CD4-positive, alpha-beta T cell treated with Interleukin-15 for 4 hours (primary cell): ENCODE results near the gene CTBP2.

ENCODE experiments used
- DNase-seq: peaks from one replicate; pipeline ENCODE4 v3.0.0-alpha.2; 2020; ENCODE audit warnings: low spot score

Gene CTBP2

DNA sequence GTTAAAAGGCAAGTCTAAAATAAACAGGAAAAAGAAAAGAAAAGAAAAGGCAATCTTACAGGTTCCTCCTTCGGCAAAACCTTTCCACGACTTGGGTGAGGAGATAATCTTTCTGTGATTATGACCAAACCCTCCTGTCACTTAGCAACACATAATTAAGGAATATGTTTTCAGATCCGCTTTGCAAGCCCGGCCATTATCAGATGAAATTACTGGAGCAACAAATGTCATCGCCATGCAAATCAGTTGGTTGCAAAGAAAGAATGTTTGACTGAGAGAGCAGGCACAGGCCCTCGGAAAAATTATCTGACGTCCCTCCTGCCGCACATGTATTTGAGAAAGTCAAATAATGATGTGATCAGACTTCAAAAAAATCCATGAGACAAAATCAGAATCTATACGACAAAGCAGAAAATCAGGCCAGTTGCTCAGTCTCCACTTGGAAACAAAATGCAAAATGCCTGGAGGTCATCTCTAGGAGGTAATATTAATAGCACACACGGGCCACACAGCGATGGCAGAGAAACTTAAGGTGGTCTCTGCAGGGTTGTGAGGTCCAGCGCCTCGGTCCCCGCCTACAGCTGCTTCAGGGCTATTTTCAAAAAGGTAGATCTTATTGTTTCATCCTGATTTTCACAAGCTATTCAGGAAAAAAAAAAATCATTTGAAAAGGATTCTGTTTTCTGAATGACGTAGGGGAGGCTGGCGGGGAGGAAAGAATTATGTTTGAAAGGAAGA, 135.7 kb downstream of the CTBP2 start:
- DNase-seq, result no peak

DNA sequence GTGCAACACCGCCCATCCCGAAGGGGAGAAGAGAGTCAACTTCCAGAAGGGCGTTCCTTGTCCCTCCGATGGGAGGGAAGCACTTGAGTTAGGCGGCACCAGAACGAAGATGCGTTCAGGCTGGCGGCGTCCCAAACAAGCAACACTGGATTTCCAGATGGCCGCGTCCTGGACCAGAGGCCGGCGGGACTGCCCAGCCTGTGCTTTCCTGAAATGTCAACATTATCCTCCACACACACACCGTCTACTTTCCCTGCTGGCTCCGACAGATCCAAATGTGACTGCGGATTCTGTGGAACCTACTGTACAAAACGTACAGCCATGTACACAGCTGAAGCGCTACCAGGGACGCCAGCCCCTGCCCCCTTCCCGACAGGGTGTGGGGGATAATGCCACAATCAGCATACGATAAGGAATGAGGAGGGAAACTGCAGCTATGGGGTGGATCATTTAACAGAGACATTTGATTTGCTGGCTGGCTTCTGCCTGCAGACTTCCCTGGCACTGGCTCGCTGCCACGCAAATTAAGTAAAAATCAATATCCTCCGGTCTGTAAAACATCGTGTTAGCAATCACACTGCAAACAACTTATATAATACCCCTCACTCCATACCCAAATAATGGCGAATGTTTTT, 136.4 kb downstream of the CTBP2 start:
- no peak for DNase-seq

DNA sequence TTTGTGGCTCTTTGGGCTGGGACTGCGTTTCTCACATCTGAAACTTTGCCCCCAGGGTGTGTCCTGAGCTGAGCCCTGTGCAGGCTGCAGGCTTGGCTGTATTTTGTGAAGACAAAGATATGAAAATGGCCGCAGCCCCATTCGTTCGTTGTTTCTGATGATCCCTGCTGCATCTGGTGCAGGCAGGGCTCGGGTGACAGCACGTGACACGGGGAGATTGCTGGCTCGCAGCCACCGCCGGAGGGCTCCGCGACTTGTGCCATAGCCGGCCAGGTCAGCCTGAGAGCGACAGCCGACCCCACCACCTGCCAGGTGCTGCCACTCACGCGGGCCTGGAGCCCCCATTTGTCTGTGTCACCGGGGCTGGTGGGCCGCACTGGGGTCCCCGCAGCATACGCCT, 137.1 kb downstream of the CTBP2 start:
- DNase-seq, result no peak

DNA sequence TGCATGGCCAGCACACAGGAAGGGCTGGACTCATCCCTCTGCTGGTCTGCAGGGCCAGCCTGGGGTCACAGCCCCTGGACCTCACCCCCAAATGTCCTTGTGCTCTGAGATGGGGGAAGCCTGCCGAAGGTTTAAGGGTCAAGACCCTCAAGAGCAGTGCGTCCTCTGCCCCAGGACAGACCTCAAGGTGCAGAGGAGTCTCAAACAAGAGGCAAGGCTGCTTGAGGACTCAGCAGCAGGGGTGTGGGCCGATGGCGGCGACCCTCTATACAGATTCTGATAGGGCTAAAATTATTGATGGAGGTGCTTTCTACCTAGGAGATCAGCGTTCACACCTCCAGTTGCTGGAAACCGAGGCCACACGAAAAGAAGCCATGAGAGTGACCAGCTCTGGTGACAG, 137.7 kb downstream of the CTBP2 start:
- DNase-seq, result no peak

DNA sequence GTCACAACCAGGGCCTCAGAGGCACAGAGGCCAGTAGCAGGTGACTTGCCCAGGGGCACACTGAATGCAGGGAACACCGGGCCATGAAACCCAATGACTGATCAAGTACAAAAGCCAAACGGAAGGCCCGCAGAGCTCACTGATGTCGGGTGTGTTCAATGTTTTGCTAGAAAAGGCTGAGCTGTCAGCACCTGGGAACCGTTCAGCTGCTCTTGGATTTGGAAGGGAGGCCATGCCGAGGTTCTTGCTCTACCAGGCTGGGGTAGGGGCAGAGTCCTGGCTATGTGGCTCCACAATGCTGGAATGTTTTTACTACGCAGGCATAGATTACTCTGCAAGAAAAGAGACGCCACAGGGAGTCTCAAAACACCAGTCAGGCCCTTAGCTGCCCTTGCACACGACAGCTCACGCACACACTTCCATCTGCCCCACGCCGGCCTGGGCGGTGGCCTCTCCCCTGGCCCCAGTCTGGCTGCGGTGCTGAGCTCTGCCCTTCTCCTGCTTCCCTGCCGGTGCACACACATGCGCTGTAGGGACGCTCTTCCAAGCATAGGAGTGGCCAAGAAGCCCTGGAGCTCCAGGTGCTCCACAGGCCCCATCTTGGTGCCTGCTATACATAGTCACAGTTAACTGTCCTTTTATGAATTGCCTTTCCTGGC, 138.5 kb downstream of the CTBP2 start:
- DNase-seq, result no peak

DNA sequence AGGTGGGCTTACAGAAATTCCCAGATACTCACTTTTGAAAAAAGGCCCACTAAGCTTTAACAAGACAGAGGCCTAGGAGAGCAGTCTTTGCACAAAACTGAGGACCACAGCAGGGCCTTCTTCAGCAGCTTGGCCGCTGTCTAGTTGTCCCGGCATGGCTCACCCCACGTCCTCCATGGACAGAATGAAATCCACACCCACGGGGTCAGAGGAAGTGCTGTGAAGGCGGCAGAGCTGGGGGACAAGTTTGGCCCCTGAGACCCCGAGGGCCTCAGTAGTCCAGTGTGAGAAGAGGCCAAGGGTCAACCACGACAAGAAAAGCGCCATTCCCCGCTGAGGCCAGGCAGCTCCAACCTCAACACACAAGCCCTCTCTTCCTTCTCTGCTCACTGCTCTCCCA, 139.5 kb downstream of the CTBP2 start:
- no peak for DNase-seq

DNA sequence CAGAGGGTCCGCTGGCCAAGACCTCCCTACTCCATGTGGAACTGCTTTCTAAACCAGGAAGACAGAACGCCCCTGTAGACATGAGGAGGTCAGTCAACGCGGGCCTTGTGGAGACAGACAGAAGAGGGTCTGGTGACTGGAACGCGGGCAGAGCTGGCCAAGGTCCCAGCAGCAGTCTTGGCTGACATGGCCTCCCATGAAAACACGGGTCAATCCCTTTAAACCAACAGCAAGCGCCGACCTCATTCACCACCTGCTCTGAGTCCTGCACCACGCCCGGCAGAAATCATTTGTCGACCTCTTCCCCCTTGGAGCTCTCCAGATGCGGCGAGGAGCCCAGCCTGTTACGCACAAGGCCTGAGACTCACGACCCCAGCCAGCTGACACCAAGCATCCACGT, 140.0 kb downstream of the CTBP2 start:
- DNase-seq, result no peak

DNA sequence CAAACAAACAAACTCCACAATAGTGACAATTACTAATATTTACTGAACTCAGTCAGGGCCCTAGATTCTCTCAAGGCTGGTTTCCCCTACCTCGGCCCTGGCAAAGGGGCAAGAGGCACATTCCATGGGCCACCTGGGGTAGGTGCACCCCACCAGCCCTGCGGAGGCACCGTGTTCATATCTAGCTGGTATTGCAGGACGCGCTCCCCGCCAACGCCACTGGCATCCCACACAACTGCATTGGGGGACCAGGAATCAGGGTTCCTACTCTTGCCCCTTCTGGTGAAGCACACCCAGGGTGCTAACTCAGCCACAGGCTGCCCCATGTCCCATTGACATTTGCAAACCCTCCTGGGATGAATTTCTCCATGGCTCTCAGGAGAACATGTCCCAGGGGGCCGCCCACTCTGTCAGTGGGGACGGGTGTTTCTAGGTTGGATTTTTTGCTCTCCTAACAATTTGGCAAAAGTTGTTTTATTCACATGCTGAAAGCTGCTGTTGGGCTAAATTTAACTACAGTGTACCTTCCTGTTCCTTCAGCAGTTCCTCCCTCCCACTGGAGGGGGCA, 141.7 kb downstream of the CTBP2 start:
- DNase-seq, result no peak

DNA sequence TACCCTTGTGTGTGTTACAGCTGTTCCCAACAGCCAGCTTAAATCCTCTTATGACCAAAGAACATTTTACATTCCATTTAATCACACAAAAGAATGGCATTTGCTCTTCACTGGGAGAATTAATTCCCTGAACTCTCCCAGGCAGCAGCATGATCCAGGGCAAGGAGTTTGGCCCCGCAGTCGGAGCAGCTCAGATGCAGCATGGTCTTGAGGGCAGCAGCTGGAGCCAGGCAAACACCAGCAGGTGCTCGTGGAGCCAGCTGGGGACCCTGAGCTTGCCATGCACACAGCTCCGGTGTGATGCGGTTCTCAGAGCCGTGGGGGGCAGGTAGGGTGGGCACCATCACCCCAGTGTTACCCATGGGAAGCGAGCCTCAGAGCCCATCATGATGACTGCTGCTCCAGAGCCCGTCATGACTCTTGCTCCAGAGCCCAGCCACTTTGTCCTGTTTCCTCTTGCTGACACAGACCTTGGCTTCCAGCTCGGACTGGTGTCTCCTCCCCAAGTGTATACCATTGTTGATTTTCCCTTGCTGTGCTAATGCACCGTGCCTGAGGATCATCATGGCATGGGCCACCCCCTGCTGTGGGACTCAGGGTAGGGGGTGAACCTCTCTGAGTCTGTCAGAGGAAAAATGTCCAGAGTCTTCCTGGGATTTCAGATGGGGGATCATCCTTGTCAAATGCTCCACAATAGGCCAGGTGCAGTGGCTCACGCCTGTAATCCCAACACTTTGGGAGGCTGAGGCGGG, 142.6 kb downstream of the CTBP2 start:
- DNase-seq, result no peak

DNA sequence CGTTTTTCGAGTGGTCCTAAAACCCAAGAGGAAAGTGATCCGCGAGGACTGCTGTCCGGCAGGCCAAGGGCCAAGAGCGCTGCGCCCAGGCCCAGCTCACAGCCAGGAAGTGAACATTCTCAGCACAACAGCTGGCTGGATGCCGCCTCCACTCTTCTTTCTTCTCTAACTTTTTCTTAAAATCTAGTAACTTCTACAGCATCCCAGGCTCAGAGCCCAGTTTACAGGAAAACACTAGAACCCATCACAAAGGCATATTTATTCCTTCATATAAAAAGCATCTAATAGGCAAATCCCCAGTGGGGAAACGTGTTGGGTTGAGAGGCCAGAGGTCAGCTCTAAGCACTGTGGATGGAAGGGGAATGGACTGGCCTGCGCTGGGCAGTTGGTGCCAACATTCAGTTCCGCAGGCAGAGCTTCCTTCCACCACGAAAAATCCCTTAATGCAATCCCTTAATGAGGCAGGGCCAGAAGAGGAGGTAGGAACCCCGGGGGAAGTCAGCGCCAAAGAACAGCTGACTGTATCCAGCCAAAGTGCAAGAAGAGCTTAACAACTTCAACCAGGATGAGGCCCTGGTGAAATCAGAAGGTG, 143.7 kb downstream of the CTBP2 start:
- DNase-seq, result no peak

DNA sequence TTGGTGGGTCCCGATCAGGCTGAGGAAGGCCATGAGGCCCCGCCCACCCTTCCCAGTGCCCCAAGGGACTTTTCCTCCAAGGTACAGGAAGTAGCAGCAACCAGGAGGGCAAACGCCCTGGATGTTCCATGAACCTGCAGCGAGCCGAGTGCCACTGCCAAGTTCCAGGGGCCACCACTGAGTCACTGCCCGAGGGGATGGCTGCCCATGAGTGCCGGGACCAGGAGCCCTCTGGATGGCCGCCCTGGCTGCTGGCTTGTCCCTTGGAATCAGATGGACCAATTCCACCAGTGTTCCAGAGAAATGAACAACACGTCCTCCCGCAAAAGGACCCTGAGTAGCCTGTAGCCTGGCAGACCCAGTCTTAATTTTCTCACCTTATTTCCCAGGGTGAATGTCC, 144.2 kb downstream of the CTBP2 start:
- DNase-seq, result no peak

DNA sequence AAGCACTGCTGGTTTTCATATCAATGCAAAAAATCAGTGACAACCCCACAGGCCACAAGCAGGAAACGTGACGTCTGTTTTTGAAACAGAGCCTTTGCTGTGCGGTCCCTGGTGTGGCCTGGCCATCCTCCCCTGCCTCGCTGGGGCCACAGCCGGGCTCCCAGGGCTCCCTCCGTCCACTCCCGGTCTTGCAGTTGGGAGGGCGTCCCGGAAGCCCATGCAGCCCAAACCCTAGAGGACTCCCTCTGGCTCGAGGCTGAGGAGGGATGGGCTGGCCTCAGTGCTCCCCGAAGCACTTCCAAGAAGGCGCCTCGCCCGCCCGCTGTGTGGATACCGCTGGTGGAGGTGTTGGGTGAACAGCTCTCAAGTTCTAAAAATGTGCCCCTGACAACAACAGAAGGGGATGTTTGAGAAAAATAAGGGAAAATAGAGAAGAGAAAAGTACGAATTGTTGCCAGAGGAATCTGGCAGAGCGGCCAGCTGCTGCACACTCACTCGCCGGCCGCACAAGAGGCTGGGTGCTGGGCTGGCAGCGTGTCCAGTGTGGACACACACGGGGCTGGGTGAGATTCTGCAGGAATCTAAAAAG, 144.9 kb downstream of the CTBP2 start:
- DNase-seq, result peak; percentile 3

DNA sequence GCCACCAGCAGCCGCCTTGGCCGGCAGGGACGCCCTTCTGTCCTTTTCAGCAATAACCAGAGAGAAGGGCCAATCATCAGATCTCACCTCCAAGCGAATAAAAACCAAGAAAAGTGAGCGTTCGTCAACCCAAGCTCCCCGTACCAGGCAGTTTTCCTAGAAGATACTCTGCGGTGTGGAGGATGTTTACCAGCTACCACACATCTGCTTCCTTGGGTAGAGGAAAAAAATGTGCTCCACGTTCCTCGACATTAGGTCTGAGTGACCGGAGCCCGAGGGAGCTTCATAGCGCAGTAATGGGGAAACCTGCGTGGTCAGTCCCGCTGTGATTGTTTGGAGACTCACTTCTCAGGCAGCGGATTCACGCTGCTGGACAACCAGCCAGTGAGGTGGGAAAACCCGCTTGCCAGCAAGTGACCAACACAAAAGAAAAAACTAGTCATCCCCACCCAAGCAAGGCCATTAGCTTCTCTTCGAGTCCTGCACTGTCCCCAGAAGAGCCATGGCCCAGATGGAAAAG, 145.5 kb downstream of the CTBP2 start:
- no peak for DNase-seq

DNA sequence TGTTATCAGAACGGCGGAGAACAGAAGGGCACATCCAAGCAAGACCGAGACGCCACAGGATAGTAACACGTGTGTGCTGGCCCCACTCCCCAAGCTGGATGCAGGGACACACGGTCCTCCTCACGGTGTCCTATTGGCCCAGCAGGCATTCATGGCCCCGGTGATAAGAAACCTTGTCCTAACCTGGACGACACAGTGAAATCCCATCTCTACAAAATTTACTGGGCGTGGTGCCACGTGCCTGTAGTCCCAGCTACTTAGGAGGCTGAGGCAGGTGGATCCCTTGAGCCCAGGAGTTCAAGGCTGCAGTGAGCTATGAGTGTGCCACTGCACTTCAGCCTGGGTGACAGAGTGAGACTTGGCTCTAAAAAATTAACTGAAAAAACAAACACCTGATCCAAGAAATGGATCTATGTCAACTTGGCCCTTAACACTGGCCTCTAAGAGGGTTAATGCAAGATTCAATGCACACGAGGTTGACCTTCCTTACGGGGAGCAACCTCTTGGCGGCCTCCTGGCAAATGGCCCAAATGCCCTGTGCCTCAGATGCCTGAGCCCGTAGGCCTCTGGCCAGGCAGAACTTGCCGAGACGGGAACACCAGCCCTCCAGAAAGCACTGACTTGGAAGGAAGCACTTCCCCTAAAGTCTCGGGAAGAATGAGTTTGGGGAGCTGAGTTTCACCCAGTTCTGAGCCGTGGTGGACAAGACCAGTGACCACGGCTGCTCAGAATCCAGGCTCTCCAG, 146.1 kb downstream of the CTBP2 start:
- DNase-seq, result no peak

DNA sequence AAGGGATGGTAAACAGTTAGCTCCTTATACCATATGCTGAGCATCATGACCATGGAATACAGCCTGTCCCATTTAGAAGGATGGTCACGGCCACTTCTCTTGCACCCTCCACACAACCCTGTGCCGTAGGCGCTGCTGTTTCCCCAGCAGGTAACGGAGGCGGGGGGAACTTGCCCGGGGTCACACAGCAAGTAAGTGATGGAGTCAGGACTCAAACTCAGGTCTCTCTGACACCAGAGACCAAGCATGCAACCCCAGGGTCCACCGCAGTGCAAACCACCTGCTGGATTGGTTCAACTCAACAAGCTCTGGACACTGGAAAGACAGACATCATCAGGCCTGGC, 146.9 kb downstream of the CTBP2 start:
- DNase-seq, result no peak

DNA sequence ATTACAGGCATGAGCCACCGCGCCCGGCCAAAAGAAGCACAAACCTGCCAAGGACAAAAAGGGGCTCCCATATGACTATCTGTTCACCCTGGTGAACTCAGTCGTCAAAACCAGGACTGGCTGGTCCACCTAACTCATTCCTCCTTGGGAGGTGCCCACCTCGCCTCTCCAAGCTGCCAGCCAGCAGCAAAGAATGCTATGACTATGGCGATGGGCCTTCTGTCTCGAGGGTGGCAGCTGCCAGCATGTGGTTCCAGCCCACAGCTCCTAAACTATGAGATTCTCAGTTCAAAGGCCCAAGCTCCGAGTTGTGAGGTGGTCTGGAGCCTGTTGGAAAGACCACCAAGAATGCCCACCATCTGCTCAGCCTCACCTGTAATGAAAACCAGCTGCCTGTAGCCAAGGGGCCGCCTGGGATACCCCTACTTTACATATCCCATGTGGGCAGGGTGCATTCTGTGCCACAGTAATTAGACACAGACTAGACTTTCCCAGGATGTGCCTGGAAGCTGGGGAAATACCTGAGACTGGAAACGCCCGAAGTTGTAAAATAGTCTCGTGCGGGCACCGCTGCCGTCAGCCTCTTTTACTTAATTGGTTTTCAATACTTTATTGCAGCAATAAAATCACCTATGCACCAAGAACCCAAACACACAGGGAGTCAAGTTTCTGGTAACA, 147.4 kb downstream of the CTBP2 start:
- no peak for DNase-seq

DNA sequence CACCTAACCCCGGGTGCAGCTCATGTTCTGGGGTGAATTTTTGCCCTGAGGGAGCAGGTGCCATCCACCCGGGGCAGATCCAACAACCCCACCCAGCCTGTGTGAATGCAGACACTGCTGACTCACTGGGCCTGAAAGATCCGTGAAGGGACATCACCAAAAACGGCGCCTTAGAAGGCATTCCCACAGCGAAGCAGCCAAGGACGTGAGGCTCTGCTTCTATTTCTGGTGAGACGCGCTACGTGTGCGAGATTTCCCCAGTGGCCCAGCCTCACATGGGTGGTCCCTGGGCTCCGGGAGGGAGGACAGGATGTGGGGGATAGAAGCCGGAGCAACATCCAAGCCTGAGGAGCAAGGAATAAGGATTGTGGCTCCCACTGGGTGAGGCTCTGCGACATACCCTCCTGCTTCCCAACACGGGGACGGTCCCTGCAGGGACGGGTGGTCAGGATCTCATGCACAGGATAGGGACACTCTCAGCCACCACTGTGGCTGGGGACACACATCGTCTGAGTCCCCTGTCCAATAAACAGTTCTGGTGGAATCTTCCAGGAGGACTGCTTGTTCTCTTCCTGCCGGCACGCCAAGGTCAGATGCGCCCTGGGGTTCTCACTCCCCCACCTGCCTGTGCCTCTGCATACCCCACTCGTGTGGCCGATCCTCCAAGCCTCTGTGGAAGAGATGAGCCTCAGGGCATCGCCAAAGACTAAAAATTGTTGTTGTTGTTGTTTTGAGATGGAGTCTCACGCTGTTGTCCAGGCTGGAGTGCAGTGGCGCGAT, 148.2 kb downstream of the CTBP2 start:
- no peak for DNase-seq

DNA sequence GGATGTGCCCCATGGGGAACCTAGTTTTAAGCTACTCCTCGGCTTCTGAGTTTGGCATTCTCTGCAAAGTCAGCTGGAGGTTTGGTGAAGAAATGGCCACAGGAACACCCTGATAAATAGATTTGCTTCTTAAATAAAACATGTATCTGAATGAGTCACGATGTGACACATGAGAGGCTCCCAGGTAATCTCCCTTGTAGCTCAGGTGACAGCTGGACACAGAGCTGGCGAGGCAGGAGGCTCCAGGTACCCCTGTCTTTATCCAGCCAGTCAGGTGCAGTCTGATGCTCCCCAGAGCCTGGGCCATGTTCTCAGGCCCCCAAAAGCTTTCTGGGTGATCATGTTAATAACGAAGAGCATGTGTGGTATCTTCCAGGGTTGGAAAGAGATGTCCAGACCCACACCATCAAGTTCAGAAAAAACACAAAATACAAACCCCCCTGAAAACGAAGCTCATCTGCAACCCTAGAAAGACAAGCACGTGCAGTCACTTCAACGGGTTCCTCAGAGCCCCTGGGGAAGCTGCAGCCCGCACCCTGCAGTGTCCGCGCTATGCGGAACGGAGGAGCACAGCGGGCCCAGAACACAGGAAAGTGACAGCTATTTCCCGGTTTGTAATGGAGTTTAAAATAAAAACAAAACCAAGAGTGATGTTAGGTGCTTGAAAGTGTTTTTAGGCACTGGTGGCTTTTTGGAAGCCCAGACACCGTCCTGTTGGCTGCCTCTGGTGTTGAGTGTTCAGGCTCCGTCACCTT, 149.0 kb downstream of the CTBP2 start:
- no peak for DNase-seq

DNA sequence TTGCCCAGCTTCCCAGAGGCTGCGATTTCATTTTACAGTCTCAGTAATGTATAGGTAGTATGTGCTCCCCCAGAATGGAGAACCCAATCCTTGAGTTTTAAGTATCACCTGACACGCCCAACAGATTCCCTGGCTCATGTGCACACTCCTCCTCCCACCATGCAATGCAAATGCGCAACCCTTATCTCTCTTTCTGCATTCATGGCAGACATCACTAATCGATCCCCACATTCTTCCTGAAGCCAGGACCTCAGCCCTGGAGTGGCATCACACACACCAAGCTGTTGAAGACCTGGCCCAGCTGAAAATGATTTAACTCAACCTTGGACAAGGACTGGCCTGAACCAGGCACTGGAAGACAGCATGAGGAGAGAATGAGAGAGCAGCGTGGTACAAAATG, 150.0 kb downstream of the CTBP2 start:
- no peak for DNase-seq
